ENCODE results near the gene HSF4.

- TF ChIP-seq, protein P1, sequence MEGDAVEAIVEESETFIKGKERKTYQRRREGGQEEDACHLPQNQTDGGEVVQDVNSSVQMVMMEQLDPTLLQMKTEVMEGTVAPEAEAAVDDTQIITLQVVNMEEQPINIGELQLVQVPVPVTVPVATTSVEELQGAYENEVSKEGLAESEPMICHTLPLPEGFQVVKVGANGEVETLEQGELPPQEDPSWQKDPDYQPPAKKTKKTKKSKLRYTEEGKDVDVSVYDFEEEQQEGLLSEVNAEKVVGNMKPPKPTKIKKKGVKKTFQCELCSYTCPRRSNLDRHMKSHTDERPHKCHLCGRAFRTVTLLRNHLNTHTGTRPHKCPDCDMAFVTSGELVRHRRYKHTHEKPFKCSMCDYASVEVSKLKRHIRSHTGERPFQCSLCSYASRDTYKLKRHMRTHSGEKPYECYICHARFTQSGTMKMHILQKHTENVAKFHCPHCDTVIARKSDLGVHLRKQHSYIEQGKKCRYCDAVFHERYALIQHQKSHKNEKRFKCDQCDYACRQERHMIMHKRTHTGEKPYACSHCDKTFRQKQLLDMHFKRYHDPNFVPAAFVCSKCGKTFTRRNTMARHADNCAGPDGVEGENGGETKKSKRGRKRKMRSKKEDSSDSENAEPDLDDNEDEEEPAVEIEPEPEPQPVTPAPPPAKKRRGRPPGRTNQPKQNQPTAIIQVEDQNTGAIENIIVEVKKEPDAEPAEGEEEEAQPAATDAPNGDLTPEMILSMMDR (IDR thresholded peaks at IDR 0.05): no peak
- no peak for TF ChIP-seq ZFX (IDR thresholded peaks at IDR 0.05; ENCODE audit: borderline replicate concordance)
Observed at GRCh38 chr16:67183284-67183626, 18.7 kb downstream of the HSF4 start.

All from 22Rv1 (cell line).